ENCODE data around the gene ADSS1.

- TF ChIP-seq CTCF (IDR thresholded peaks at IDR 0.05; ENCODE audit: poor library complexity) (no peak), EZH2 (IDR thresholded peaks at IDR 0.05; ENCODE audit: borderline replicate concordance) (no peak), EZH2phosphoT487 (IDR thresholded peaks at IDR 0.05; ENCODE audit: low read depth, severe bottlenecking, unreplicated experiment) (no peak)
Measured at GRCh38 chr14:104751539-104752422, 27.8 kb downstream of the ADSS1 start.

Measured in hepatocyte (in vitro differentiated cells).